GM21381 (cell line): Measurements from ENCODE around the gene GLIPR1L2.
A peak's percentile ranks its signal among the peaks of the same experiment; 100 is the strongest.

Experiments used
- ATAC-seq: cut with Tn5 transposase; IDR thresholded peaks from one replicate; pipeline ENCODE4 v1.9.1; 2021; ENCODE audit warnings: mild to moderate bottlenecking, moderate library complexity; ENCODE audit not compliant: unreplicated experiment

Gene GLIPR1L2

GRCh38 chr12:75476071-75476470 is 85.2 kb downstream of the GLIPR1L2 start:
- no peak for ATAC-seq

- no peak for ATAC-seq
These were observed 86.2 kb downstream of the GLIPR1L2 start for GRCh38 chr12:75477137-75477536.

GRCh38 chr12:75478116-75478794 is 87.4 kb downstream of the GLIPR1L2 start:
- ATAC-seq, result no peak

- ATAC-seq, result peak; percentile 37
These were observed 89.1 kb downstream of the GLIPR1L2 start for GRCh38 chr12:75479963-75480461.

- ATAC-seq, result peak; percentile 86
These were observed 89.6 kb downstream of the GLIPR1L2 start, which contains the start of gene GLIPR1 for GRCh38 chr12:75480469-75480949. GLIPR1 (plus strand) TSS chr12:75480755; CDS start chr12:75480881, 126 bp downstream.

- peak; percentile 16 for ATAC-seq
These were observed 90.3 kb downstream of the GLIPR1L2 start for GRCh38 chr12:75481013-75481705.

- ATAC-seq, result no peak
These were observed 90.9 kb downstream of the GLIPR1L2 start for GRCh38 chr12:75481774-75482173.
